ENCODE measurements around the gene AFAP1. TPM values are rescaled to one million over a fixed set of nuclear protein-coding genes. Genes with fewer than 3 reads are reported as not detected.

AFAP1 gene
- total and polyA plus RNA-seq, 2 donors (not counting 3 experiments of a cell fraction or from before 2014, with no cell fraction given) = 32.3 to 103 TPM

DNA sequence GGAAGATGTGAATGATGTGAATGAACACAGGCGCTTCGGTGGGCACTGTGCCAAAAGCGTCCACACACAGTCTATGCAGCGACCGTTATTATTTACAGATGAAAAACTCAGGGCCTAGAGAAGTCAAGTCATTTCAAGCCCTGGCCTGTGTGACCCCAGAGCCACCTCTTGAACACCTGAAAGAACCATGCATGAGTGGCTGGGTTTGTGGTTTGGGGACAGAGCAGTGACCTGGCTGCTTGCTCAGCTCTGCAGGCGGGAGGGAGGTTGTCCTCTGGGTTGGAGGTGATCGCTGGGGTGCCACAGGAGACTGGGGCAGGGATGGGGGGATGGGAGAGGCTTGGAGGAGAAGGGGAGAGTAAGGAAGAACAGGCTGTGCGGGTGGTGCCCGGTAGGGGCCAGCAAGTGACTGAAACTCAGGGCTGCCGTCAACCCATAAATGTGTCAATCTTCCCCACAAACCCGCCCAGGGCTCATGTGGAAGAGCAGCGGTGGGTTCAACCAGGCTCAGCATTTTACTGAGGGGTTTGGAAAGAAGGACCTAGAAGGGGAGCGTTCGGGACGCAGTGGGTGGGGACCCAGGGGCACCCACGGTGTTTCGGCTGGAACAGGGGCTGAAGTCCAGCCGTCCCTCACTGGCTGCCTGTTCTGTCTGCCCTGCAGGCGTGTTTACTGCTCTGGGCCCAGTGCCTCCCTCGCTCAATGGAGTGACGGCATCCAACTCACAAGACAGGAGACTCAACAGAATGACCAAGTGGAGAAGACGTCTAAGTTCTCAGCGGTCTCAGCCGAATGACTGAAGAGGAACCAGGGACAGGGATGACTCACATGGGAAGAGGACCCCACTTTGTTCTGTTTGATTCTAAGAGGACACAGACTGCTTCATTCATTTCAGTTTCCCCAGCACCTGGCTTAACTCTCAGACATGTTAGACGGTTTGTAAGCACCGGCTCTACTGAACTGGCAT is 167.8 kb downstream of the AFAP1 start:
- DNase-seq (ENCODE audit: low read depth, low spot score) = no peak

More for the DNA sequence above, 167.8 kb downstream of the AFAP1 start:
- ChIA-PET CTCF (interaction anchor here (1.1 to 2.8 kb wide), 7 partner anchors 13 to 215 kb away, joined by 3 to 36 read pairs (median 4); no protein-coding TSS in a partner anchor), POLR2A (no interaction called here)
- peaks cover 56 to 71% of the 10 kb centered on the region in 2 experiments for H3K36me3 ChIP-seq (ENCODE audit: control insufficient read depth in 2 of 2, extremely low read depth in 1 of 2, insufficient read depth in 2 of 2, low read length in 2 of 2)
- no peak overlapping the region for H3K27ac ChIP-seq (ENCODE audit: insufficient read depth, low read depth, low read length)
- H4K20me1 ChIP-seq (replicated peaks; ENCODE audit: control insufficient read depth, extremely low read depth, insufficient read depth, low read length) = no peaks in the 10 kb centered on the region
- H3K79me2 ChIP-seq (ENCODE audit: control insufficient read depth, insufficient read depth, low read length) = peaks cover 17% of the 10 kb centered on the region
- H3K27me3 ChIP-seq (ENCODE audit: control insufficient read depth in 2 of 2, insufficient read depth in 2 of 2, low read length in 2 of 2) = no peaks in the 10 kb centered on the region
- no peaks in the 10 kb centered on the region for H3K9me1 ChIP-seq (replicated peaks; ENCODE audit: control insufficient read depth, extremely low read depth, insufficient read depth, low read length)
- H3K9me3 ChIP-seq (replicated peaks; ENCODE audit: control insufficient read depth, insufficient read depth, low read length) = no peaks in the 10 kb centered on the region
- H3K4me1 ChIP-seq (ENCODE audit: control insufficient read depth, extremely low read depth, insufficient read depth, low read length) = no peaks in the 10 kb centered on the region
- intact Hi-C loops (cut with micrococcal nuclease) (no loop called here), dilution Hi-C loops (cut with MboI; ENCODE audit: extremely low pct_ligation_motif_present, low sequenced_read_pairs) (no loop called here)
- no peak for FAIRE-seq
- H3K4me2 ChIP-seq (ENCODE audit: insufficient read depth, low read length) = no peak overlapping the region
- TF ChIP-seq GATA2 (IDR thresholded peaks at IDR 0.05; ENCODE audit: insufficient read depth, insufficient read length, low read depth, low read length) = no peak
- no peak for TF ChIP-seq MYC (IDR thresholded peaks at IDR 0.05; ENCODE audit: low read depth, low read length)
- no peak for TF ChIP-seq EZH2 (IDR thresholded peaks at IDR 0.05; ENCODE audit: borderline replicate concordance, low read depth, low read length, severe bottlenecking)
- TF ChIP-seq JUN (IDR thresholded peaks at IDR 0.05; ENCODE audit: borderline replicate concordance, insufficient read depth, insufficient read length, low read depth) = no peak
- TF ChIP-seq POLR2A (IDR thresholded peaks at IDR 0.05; ENCODE audit: low read depth, low read length) = no peak
- TF ChIP-seq, protein P1, sequence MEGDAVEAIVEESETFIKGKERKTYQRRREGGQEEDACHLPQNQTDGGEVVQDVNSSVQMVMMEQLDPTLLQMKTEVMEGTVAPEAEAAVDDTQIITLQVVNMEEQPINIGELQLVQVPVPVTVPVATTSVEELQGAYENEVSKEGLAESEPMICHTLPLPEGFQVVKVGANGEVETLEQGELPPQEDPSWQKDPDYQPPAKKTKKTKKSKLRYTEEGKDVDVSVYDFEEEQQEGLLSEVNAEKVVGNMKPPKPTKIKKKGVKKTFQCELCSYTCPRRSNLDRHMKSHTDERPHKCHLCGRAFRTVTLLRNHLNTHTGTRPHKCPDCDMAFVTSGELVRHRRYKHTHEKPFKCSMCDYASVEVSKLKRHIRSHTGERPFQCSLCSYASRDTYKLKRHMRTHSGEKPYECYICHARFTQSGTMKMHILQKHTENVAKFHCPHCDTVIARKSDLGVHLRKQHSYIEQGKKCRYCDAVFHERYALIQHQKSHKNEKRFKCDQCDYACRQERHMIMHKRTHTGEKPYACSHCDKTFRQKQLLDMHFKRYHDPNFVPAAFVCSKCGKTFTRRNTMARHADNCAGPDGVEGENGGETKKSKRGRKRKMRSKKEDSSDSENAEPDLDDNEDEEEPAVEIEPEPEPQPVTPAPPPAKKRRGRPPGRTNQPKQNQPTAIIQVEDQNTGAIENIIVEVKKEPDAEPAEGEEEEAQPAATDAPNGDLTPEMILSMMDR (IDR thresholded peaks at IDR 0.05; ENCODE audit: extremely low read depth in 1 of 2, insufficient read depth in 1 of 2, low read depth in 1 of 2, low read length in 2 of 2) = no peak
- TF ChIP-seq, protein P2, sequence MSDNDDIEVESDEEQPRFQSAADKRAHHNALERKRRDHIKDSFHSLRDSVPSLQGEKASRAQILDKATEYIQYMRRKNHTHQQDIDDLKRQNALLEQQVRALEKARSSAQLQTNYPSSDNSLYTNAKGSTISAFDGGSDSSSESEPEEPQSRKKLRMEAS (IDR thresholded peaks at IDR 0.05; ENCODE audit: insufficient read depth, insufficient read length) = no peak
- no peak for TF ChIP-seq POLR2AphosphoS5 (IDR thresholded peaks at IDR 0.05; ENCODE audit: insufficient read depth, low read depth, low read length)
- no peak for TF ChIP-seq FOS (IDR thresholded peaks at IDR 0.05; ENCODE audit: borderline replicate concordance, insufficient read depth, low read length)
- no peak overlapping the region for H3K4me3 ChIP-seq (replicated peaks in 1 of 3; ENCODE audit: insufficient read depth in 1 of 3, low read depth in 1 of 3, low read length in 3 of 3)
- H2AFZ ChIP-seq (ENCODE audit: low read depth, low read length) = no peak overlapping the region
- H3K9ac ChIP-seq (replicated peaks; ENCODE audit: extremely low read depth, insufficient read depth, low read length) = no peak overlapping the region
- BruUV-seq (replicated peaks) = no TSS peak
